ENCODE results near the gene KLK4. TPM values are rescaled to one million over a fixed set of nuclear protein-coding genes. Genes with fewer than 3 reads are reported as not detected.

Gene KLK4
- total RNA-seq, 1 experiment from 2014 or later = 0.48 TPM

DNA sequence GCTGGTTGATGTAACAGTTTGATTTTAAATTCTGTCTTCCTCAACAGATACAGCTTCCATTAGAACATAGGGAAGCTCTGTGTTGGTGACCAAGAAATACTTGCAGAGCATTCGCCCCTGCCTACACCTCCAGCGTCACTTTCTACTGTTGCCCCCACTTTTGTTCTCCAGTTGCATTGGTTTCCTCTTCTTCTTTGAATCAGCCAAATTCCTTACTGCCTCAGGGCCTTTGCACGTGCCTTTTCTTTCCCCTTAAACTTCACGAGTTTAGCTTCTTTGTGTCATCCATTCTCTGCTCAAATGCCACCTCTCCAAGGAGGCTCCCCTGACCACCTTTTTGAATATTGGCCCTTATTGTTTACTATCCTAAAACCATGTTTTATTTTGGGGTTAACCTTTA, 35.9 kb upstream of the KLK4 start:
- no peaks in the 10 kb centered on the region for H4K20me1 ChIP-seq (ENCODE audit: control insufficient read depth, insufficient read depth, insufficient read length)
- H3K9me3 Mint-ChIP-seq = peaks cover 2% of the 10 kb centered on the region in 2 experiments; a peak in 3 of 5 replicates
- H3K23ac ChIP-seq (ENCODE audit: insufficient read length, low read depth, low read length) = no peak overlapping the region
- H2AFZ ChIP-seq (ENCODE audit: low read length) = no peak overlapping the region
- H3K9ac ChIP-seq (ENCODE audit: extremely low read depth, insufficient read length, low read length) = no peak overlapping the region
- no peak overlapping the region for H4K91ac ChIP-seq (ENCODE audit: insufficient read length, low read depth, low read length)
- no peak overlapping the region for H2AK5ac ChIP-seq (ENCODE audit: insufficient read length, low read length)
- H2BK20ac ChIP-seq (ENCODE audit: low read depth, low read length, poor library complexity, severe bottlenecking) = no peak overlapping the region
- TF ChIP-seq, protein P1, sequence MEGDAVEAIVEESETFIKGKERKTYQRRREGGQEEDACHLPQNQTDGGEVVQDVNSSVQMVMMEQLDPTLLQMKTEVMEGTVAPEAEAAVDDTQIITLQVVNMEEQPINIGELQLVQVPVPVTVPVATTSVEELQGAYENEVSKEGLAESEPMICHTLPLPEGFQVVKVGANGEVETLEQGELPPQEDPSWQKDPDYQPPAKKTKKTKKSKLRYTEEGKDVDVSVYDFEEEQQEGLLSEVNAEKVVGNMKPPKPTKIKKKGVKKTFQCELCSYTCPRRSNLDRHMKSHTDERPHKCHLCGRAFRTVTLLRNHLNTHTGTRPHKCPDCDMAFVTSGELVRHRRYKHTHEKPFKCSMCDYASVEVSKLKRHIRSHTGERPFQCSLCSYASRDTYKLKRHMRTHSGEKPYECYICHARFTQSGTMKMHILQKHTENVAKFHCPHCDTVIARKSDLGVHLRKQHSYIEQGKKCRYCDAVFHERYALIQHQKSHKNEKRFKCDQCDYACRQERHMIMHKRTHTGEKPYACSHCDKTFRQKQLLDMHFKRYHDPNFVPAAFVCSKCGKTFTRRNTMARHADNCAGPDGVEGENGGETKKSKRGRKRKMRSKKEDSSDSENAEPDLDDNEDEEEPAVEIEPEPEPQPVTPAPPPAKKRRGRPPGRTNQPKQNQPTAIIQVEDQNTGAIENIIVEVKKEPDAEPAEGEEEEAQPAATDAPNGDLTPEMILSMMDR (conservative IDR thresholded peaks at IDR 0.05) = no peak
- WGBS (ENCODE audit: extremely low coverage, insufficient read length, low lambda C conversion rate) = no CpG with 5 or more reads among the region's 4 CpGs
- H3K18ac ChIP-seq (ENCODE audit: insufficient read length, low read depth, low read length) = no peak overlapping the region
- no peak for DNase-seq
- peaks cover 2 to 7% of the 10 kb centered on the region in 2 experiments; a peak in 2 of 4 replicates for H3K4me1 Mint-ChIP-seq
- H4K8ac ChIP-seq (replicated peaks; ENCODE audit: insufficient read length, low read depth, low read length) = no peak overlapping the region
- H2BK12ac ChIP-seq (ENCODE audit: insufficient read length, low read depth, low read length) = no peak overlapping the region
- no peak overlapping the region for H2BK5ac ChIP-seq (ENCODE audit: insufficient read length, low read length)
- H3K27ac ChIP-seq (ENCODE audit: insufficient read length, low read depth, low read length) = no peak overlapping the region
- peaks cover 44% of the 10 kb centered on the region for H3K27me3 Mint-ChIP-seq (ENCODE audit: low read depth)
- H2BK15ac ChIP-seq (ENCODE audit: low read depth, low read length) = no peak overlapping the region
- no peak overlapping the region for H2BK120ac ChIP-seq (ENCODE audit: low read depth, low read length, poor library complexity, severe bottlenecking)
- H3T11ph ChIP-seq (ENCODE audit: low read length) = no peak overlapping the region
- no peaks in the 10 kb centered on the region for H3K9me3 ChIP-seq (ENCODE audit: control insufficient read depth, low read depth, low read length)
- no peak overlapping the region for H3K4me2 ChIP-seq (ENCODE audit: insufficient read depth, insufficient read length, low read length)
- H3K4ac ChIP-seq (ENCODE audit: low read depth, low read length) = no peak overlapping the region
- no peaks in the 10 kb centered on the region for H3K79me2 ChIP-seq (ENCODE audit: insufficient read depth, low read length)
- no peak overlapping the region for H3K4me3 Mint-ChIP-seq
- peaks cover 3% of the 10 kb centered on the region; the same call in 1 of the 2 replicates for H3K4me1 ChIP-seq (ENCODE audit: insufficient read depth, low read length)
- H3K79me1 ChIP-seq (ENCODE audit: insufficient read depth, low read depth, low read length, poor library complexity, severe bottlenecking) = no peaks in the 10 kb centered on the region
- no peak overlapping the region for H4K5ac ChIP-seq (ENCODE audit: insufficient read length, low read depth, low read length)
- H3K27me3 ChIP-seq (ENCODE audit: insufficient read depth, low read length) = no peaks in the 10 kb centered on the region
- no peak overlapping the region for H3K27ac Mint-ChIP-seq
- no peak overlapping the region for H3K56ac ChIP-seq (ENCODE audit: insufficient read length, low read depth, low read length)
- H3K36me3 Mint-ChIP-seq (ENCODE audit: insufficient read depth in 1 of 3, low read depth in 3 of 3) = no peaks in the 10 kb centered on the region
- H3K14ac ChIP-seq (ENCODE audit: insufficient read depth, low read length) = no peak overlapping the region
- H3K23me2 ChIP-seq (ENCODE audit: insufficient read length, low read depth, low read length, poor library complexity, severe bottlenecking) = no peaks in the 10 kb centered on the region

Data from H9 (cell line).